WTC11 (cell line): ENCODE measurements around the gene CXCL11. TPM values are rescaled to one million over a fixed set of nuclear protein-coding genes. Genes with fewer than 3 reads are reported as not detected.

ENCODE experiments used
- ATAC-seq: fragments of 200-7000 bp; cut with Tn5 transposase; 2 replicates; pipeline ENCODE4 v1.10.0; 2021; ENCODE audit warnings: mild to moderate bottlenecking, moderate library complexity
- CTCF ChIA-PET: fragments of 300-600 bp; sonication (Branson Sonifier 250); formaldehyde crosslinking; loops from one replicate; lab custom pipeline; 2021; ENCODE audit warnings: antibody characterized with exemption; lab: Charles Lee
- POLR2A ChIA-PET: fragments of 350-600 bp; sonication (Branson Sonifier 250); formaldehyde crosslinking; loops from one replicate; lab custom pipeline; 2021; ENCODE audit warnings: antibody characterized with exemption; lab: Charles Lee
- DNase-seq: peaks from one replicate; pipeline ENCODE4 v3.0.0; 2021; ENCODE audit warnings: low spot score
- H3K27ac Mint-ChIP-seq: 2 replicates; pipeline ENCODE4 v1.8.0; 2021; ENCODE audit warnings: mixed read lengths
- H3K27me3 Mint-ChIP-seq: 2 replicates; pipeline ENCODE4 v1.8.0; 2021; ENCODE audit warnings: low read depth, mild to moderate bottlenecking, moderate library complexity, mixed read lengths
- H3K36me3 Mint-ChIP-seq: 2 replicates; pipeline ENCODE4 v1.8.0; 2021; ENCODE audit warnings: mixed read lengths
- H3K4me1 Mint-ChIP-seq: 2 replicates; pipeline ENCODE4 v1.8.0; 2022; ENCODE audit warnings: mixed read lengths
- H3K4me3 Mint-ChIP-seq: 2 replicates; pipeline ENCODE4 v1.8.0; 2021; ENCODE audit warnings: mild to moderate bottlenecking, moderate library complexity, mixed read lengths
- H3K9me3 Mint-ChIP-seq: 2 replicates; pipeline ENCODE4 v1.8.0; 2021; ENCODE audit warnings: mixed read lengths
- ELF4 ChIP-seq: sonication (generic); formaldehyde crosslinking; IDR thresholded peaks from 2 replicates; pipeline ENCODE4 v1.8.1; 2022; ENCODE audit warnings: low read depth, mild to moderate bottlenecking, moderate library complexity, missing genetic modification reagents
- ETV6 ChIP-seq: sonication (generic); formaldehyde crosslinking; IDR thresholded peaks from 2 replicates; pipeline ENCODE4 v1.8.1; 2022; ENCODE audit warnings: mild to moderate bottlenecking, missing genetic modification reagents
- GABPB1 ChIP-seq: sonication (generic); formaldehyde crosslinking; IDR thresholded peaks from 2 replicates; pipeline ENCODE4 v1.8.1; 2023; ENCODE audit warnings: mild to moderate bottlenecking, missing genetic modification reagents
- IRF2 ChIP-seq: sonication (generic); formaldehyde crosslinking; IDR thresholded peaks from 2 replicates; pipeline ENCODE4 v1.8.0; 2022; ENCODE audit warnings: low read depth, missing genetic modification reagents, borderline replicate concordance
- MXD4 ChIP-seq: fragments of 250-450 bp; sonication (Bioruptor Pico); IDR thresholded peaks from 2 replicates; pipeline ENCODE4 v1.8.0; 2021; ENCODE audit warnings: mild to moderate bottlenecking, moderate library complexity, borderline replicate concordance
- OVOL2 ChIP-seq: fragments of 250-450 bp; sonication (Bioruptor Pico); IDR thresholded peaks from 2 replicates; pipeline ENCODE4 v1.9.0; 2021; ENCODE audit warnings: mild to moderate bottlenecking, borderline replicate concordance
- TEAD4 ChIP-seq: sonication (generic); formaldehyde crosslinking; IDR thresholded peaks from 2 replicates; pipeline ENCODE4 v1.8.0; 2022; ENCODE audit warnings: mild to moderate bottlenecking, missing genetic modification reagents
- ZNF219 ChIP-seq: sonication (generic); formaldehyde crosslinking; IDR thresholded peaks from 2 replicates; pipeline ENCODE4 v1.8.0; 2023; ENCODE audit warnings: missing genetic modification reagents, mild to moderate bottlenecking, borderline replicate concordance
- ZNF423 ChIP-seq: fragments of 250-450 bp; sonication (Bioruptor Pico); IDR thresholded peaks from 2 replicates; pipeline ENCODE4 v2.1.2; 2022; ENCODE audit warnings: mild to moderate bottlenecking, moderate library complexity
- total RNA-seq: library from RNA; stranded (reverse); gene quantifications from 3 replicates; pipeline ENCODE4 v1.2.3, GENCODE V29; 2021
- TF ChIP-seq, protein P1 (sequence below): sonication (generic); formaldehyde crosslinking; IDR thresholded peaks from 2 replicates; pipeline ENCODE4 v1.8.1; 2023; ENCODE audit warnings: mild to moderate bottlenecking, missing genetic modification reagents, moderate library complexity
- TF ChIP-seq, protein P2 (sequence below): sonication (generic); formaldehyde crosslinking; IDR thresholded peaks from 2 replicates; pipeline ENCODE4 v1.8.1; 2023; ENCODE audit warnings: mild to moderate bottlenecking, moderate library complexity, missing genetic modification reagents
- TF ChIP-seq, protein P3 (sequence below): sonication (generic); formaldehyde crosslinking; IDR thresholded peaks from 2 replicates; pipeline ENCODE4 v1.8.0; 2023; ENCODE audit warnings: missing genetic modification reagents, mild to moderate bottlenecking, borderline replicate concordance
- TF ChIP-seq, protein P4 (sequence below): fragments of 200-600 bp; IDR thresholded peaks from 2 replicates; pipeline ENCODE4 v1.8.0; 2022; ENCODE audit warnings: antibody characterized with exemption
- TF ChIP-seq, protein P5 (sequence below): sonication (generic); formaldehyde crosslinking; IDR thresholded peaks from 2 replicates; pipeline ENCODE4 v1.8.0; 2022; ENCODE audit warnings: missing genetic modification reagents
- TF ChIP-seq, protein P6 (sequence below): sonication (generic); formaldehyde crosslinking; IDR thresholded peaks from 2 replicates; pipeline ENCODE4 v1.8.1; 2022; ENCODE audit warnings: missing genetic modification reagents, borderline replicate concordance

CXCL11 gene
- total RNA-seq, 1 experiment from 2014 or later: 0.20 TPM

DNA sequence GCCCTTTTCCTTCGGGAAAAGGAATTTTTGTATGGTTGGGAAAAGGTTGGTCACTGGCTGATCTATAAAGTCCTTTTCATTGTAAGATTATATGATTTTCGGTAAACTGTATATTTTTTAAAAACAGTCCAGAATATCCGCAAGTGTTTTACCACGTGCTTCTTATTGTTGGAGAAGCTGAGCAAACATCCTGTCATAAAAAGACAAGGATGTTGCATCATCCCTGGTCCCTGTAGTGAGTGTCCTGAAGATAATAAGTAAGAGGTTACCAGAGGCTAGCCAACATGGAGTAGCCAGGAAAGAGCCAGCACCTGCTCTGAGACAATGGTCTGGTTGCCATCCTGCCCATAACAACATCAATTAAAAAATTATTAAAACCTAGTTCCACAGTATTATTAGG lies 33.7 kb downstream of the CXCL11 start:
- CTCF ChIA-PET: interaction anchor here (1.4 kb wide), 1 partner anchor 85 kb away, joined by 3 read pairs; no protein-coding TSS in a partner anchor

DNA sequence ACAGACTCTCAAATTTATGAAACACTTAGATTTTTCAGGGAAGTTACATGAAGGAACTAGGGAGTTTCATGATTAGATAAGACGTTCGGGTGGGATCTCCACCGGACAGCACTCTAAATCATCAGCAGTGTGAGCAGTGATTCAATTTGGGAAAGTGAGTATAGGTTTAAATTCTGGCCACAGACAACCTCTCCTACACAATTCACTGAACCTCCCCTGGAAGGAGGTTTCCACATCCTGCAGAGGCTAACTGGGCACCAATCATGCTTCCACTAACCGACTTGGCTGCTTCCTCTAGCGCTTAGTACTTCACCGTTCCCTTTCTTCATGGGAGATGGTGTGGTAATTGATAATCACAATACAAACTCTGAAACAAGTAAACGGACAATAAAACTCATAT lies 34.2 kb downstream of the CXCL11 start:
- no peaks in the 10 kb centered on the region for H3K4me1 Mint-ChIP-seq
- POLR2A ChIA-PET: no interaction called here
- no peak for DNase-seq
- TF ChIP-seq, protein P1, sequence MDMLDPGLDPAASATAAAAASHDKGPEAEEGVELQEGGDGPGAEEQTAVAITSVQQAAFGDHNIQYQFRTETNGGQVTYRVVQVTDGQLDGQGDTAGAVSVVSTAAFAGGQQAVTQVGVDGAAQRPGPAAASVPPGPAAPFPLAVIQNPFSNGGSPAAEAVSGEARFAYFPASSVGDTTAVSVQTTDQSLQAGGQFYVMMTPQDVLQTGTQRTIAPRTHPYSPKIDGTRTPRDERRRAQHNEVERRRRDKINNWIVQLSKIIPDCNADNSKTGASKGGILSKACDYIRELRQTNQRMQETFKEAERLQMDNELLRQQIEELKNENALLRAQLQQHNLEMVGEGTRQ: no peak
- TF ChIP-seq, protein P2, sequence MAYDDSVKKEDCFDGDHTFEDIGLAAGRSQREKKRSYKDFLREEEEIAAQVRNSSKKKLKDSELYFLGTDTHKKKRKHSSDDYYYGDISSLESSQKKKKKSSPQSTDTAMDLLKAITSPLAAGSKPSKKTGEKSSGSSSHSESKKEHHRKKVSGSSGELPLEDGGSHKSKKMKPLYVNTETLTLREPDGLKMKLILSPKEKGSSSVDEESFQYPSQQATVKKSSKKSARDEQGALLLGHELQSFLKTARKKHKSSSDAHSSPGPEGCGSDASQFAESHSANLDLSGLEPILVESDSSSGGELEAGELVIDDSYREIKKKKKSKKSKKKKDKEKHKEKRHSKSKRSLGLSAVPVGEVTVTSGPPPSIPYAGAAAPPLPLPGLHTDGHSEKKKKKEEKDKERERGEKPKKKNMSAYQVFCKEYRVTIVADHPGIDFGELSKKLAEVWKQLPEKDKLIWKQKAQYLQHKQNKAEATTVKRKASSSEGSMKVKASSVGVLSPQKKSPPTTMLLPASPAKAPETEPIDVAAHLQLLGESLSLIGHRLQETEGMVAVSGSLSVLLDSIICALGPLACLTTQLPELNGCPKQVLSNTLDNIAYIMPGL (CRISPR knock-in tag): no peak
- TF ChIP-seq OVOL2 (no peak), TEAD4 (no peak), ZNF423 (CRISPR knock-in tag) (no peak), ETV6 (CRISPR knock-in tag) (no peak), MXD4 (CRISPR knock-in tag) (no peak), ZNF219 (no peak), IRF2 (no peak), ELF4 (no peak)
- TF ChIP-seq, protein P3, sequence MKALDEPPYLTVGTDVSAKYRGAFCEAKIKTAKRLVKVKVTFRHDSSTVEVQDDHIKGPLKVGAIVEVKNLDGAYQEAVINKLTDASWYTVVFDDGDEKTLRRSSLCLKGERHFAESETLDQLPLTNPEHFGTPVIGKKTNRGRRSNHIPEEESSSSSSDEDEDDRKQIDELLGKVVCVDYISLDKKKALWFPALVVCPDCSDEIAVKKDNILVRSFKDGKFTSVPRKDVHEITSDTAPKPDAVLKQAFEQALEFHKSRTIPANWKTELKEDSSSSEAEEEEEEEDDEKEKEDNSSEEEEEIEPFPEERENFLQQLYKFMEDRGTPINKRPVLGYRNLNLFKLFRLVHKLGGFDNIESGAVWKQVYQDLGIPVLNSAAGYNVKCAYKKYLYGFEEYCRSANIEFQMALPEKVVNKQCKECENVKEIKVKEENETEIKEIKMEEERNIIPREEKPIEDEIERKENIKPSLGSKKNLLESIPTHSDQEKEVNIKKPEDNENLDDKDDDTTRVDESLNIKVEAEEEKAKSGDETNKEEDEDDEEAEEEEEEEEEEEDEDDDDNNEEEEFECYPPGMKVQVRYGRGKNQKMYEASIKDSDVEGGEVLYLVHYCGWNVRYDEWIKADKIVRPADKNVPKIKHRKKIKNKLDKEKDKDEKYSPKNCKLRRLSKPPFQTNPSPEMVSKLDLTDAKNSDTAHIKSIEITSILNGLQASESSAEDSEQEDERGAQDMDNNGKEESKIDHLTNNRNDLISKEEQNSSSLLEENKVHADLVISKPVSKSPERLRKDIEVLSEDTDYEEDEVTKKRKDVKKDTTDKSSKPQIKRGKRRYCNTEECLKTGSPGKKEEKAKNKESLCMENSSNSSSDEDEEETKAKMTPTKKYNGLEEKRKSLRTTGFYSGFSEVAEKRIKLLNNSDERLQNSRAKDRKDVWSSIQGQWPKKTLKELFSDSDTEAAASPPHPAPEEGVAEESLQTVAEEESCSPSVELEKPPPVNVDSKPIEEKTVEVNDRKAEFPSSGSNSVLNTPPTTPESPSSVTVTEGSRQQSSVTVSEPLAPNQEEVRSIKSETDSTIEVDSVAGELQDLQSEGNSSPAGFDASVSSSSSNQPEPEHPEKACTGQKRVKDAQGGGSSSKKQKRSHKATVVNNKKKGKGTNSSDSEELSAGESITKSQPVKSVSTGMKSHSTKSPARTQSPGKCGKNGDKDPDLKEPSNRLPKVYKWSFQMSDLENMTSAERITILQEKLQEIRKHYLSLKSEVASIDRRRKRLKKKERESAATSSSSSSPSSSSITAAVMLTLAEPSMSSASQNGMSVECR (CRISPR knock-in tag): no peak
- TF ChIP-seq, protein P4, sequence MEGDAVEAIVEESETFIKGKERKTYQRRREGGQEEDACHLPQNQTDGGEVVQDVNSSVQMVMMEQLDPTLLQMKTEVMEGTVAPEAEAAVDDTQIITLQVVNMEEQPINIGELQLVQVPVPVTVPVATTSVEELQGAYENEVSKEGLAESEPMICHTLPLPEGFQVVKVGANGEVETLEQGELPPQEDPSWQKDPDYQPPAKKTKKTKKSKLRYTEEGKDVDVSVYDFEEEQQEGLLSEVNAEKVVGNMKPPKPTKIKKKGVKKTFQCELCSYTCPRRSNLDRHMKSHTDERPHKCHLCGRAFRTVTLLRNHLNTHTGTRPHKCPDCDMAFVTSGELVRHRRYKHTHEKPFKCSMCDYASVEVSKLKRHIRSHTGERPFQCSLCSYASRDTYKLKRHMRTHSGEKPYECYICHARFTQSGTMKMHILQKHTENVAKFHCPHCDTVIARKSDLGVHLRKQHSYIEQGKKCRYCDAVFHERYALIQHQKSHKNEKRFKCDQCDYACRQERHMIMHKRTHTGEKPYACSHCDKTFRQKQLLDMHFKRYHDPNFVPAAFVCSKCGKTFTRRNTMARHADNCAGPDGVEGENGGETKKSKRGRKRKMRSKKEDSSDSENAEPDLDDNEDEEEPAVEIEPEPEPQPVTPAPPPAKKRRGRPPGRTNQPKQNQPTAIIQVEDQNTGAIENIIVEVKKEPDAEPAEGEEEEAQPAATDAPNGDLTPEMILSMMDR: no peak
- TF ChIP-seq, protein P5, sequence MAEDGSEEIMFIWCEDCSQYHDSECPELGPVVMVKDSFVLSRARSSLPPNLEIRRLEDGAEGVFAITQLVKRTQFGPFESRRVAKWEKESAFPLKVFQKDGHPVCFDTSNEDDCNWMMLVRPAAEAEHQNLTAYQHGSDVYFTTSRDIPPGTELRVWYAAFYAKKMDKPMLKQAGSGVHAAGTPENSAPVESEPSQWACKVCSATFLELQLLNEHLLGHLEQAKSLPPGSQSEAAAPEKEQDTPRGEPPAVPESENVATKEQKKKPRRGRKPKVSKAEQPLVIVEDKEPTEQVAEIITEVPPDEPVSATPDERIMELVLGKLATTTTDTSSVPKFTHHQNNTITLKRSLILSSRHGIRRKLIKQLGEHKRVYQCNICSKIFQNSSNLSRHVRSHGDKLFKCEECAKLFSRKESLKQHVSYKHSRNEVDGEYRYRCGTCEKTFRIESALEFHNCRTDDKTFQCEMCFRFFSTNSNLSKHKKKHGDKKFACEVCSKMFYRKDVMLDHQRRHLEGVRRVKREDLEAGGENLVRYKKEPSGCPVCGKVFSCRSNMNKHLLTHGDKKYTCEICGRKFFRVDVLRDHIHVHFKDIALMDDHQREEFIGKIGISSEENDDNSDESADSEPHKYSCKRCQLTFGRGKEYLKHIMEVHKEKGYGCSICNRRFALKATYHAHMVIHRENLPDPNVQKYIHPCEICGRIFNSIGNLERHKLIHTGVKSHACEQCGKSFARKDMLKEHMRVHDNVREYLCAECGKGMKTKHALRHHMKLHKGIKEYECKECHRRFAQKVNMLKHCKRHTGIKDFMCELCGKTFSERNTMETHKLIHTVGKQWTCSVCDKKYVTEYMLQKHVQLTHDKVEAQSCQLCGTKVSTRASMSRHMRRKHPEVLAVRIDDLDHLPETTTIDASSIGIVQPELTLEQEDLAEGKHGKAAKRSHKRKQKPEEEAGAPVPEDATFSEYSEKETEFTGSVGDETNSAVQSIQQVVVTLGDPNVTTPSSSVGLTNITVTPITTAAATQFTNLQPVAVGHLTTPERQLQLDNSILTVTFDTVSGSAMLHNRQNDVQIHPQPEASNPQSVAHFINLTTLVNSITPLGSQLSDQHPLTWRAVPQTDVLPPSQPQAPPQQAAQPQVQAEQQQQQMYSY (CRISPR knock-in tag): no peak
- TF ChIP-seq, all 79 proteins: peak for 0
- no peak for ATAC-seq
- Mint-ChIP-seq H3K4me3 (no peak overlapping the region), H3K9me3 (no peaks in the 10 kb centered on the region), H3K36me3 (no peaks in the 10 kb centered on the region), H3K27me3 (peaks cover 4% of the 10 kb centered on the region), H3K27ac (no peak overlapping the region)
- CTCF ChIA-PET: interaction anchor here (1.4 kb wide), 1 partner anchor 86 kb away, joined by 3 read pairs; no protein-coding TSS in a partner anchor

More for the DNA sequence above, 33.7 kb downstream of the CXCL11 start:
- H3K36me3 Mint-ChIP-seq: no peaks in the 10 kb centered on the region
- DNase-seq (no peak), ATAC-seq (no peak)
- H3K27ac Mint-ChIP-seq: no peak overlapping the region
- TF ChIP-seq, protein P6, sequence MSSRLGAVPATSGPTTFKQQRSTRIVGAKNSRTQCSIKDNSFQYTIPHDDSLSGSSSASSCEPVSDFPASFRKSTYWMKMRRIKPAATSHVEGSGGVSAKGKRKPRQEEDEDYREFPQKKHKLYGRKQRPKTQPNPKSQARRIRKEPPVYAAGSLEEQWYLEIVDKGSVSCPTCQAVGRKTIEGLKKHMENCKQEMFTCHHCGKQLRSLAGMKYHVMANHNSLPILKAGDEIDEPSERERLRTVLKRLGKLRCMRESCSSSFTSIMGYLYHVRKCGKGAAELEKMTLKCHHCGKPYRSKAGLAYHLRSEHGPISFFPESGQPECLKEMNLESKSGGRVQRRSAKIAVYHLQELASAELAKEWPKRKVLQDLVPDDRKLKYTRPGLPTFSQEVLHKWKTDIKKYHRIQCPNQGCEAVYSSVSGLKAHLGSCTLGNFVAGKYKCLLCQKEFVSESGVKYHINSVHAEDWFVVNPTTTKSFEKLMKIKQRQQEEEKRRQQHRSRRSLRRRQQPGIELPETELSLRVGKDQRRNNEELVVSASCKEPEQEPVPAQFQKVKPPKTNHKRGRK (CRISPR knock-in tag): no peak
- peak; percentile 42; the same call in 1 of the 2 replicates for TF ChIP-seq GABPB1
- no peak overlapping the region for H3K4me3 Mint-ChIP-seq
- peaks cover 4% of the 10 kb centered on the region for H3K27me3 Mint-ChIP-seq
- H3K9me3 Mint-ChIP-seq: no peaks in the 10 kb centered on the region
- H3K4me1 Mint-ChIP-seq: no peaks in the 10 kb centered on the region
- POLR2A ChIA-PET: no interaction called here
